ENCODE data around the gene PUS7. TPM values are rescaled to one million over a fixed set of nuclear protein-coding genes. Genes with fewer than 3 reads are reported as not detected.

The PUS7 gene
- total and polyA plus RNA-seq, 2 of the 8 experiments (the other 6 are each of a cell fraction or from before 2014, with no cell fraction given) = 18.9 to 65.2 TPM

GRCh38 chr7:105530126-105530525, 8.1 kb upstream of the PUS7 start:
- Histone ChIP-seq H3K4me3 (ENCODE audit: extremely low read depth in 1 of 4, insufficient read depth in 2 of 4, low read depth in 3 of 4, low read length in 4 of 4) (no peak overlapping the region), H2BK5ac (ENCODE audit: low read depth, low read length) (no peak overlapping the region), H3K14ac (ENCODE audit: insufficient read length) (no peak overlapping the region), H4K91ac (replicated peaks; ENCODE audit: insufficient read length, low read length) (no peak overlapping the region), H3K27me3 (replicated peaks in 1 of 4; ENCODE audit: control insufficient read depth in 3 of 4, extremely low read depth in 1 of 4, insufficient read depth in 3 of 4, low read length in 3 of 4) (no peaks in the 10 kb centered on the region), H2AFZ (ENCODE audit: low read length) (no peak overlapping the region), H4K8ac (ENCODE audit: extremely low read depth, insufficient read depth, low read length) (no peak overlapping the region), H3K9me3 (ENCODE audit: insufficient read depth in 2 of 2, low read depth in 1 of 2, low read length in 1 of 2) (no peaks in the 10 kb centered on the region), H2BK20ac (ENCODE audit: low read length) (no peak overlapping the region), H3K79me2 (ENCODE audit: control insufficient read depth in 1 of 2, insufficient read depth in 2 of 2, low read length in 2 of 2) (peaks cover 0 to 12% of the 10 kb centered on the region in 2 experiments; a peak in 1 of 4 replicates), H3K36me3 (ENCODE audit: control insufficient read depth in 2 of 4, insufficient read depth in 4 of 4, low read length in 3 of 4) (no peaks in the 10 kb centered on the region; a peak in 1 of 8 replicates), H3K27ac (ENCODE audit: low read depth, low read length) (no peak overlapping the region), H3K4me1 (replicated peaks in 1 of 4; ENCODE audit: control insufficient read depth in 3 of 4, insufficient read depth in 4 of 4, low read length in 3 of 4) (peaks cover 0 to 4% (median 0%) of the 10 kb centered on the region in 4 experiments; a peak in 2 of 7 replicates), H2BK15ac (ENCODE audit: low read length) (no peak overlapping the region), H4K5ac (ENCODE audit: insufficient read length, low read depth, low read length) (no peak overlapping the region), H3K18ac (ENCODE audit: extremely low read depth, low read length) (no peak overlapping the region), H2BK120ac (replicated peaks; ENCODE audit: low read depth, low read length) (no peak overlapping the region), H4K20me1 (replicated peaks in 1 of 2; ENCODE audit: control insufficient read depth in 1 of 2, insufficient read depth in 2 of 2, low read length in 2 of 2) (no peaks in the 10 kb centered on the region), H3K23ac (ENCODE audit: insufficient read length) (no peak overlapping the region), H3K9ac (replicated peaks in 1 of 4; ENCODE audit: extremely low read depth in 1 of 4, low read depth in 3 of 4, low read length in 3 of 4) (no peak overlapping the region), H3K56ac (replicated peaks; ENCODE audit: insufficient read length, low read depth, low read length) (no peak overlapping the region), H3K79me1 (ENCODE audit: low read depth, low read length) (no peaks in the 10 kb centered on the region), H3K4ac (replicated peaks; ENCODE audit: insufficient read length, low read depth, low read length) (no peak overlapping the region), H3K23me2 (ENCODE audit: low read depth, low read length) (peaks cover 7% of the 10 kb centered on the region; the same call in 1 of the 2 replicates), H3K4me2 (ENCODE audit: insufficient read depth in 1 of 2, low read depth in 2 of 2, low read length in 2 of 2) (no peak overlapping the region), H2BK12ac (ENCODE audit: low read depth, low read length) (no peak overlapping the region), H2AK5ac (ENCODE audit: low read depth, low read length) (no peak overlapping the region)
- ChIA-PET CTCF (ENCODE audit: partially characterized antibody) (interaction anchor here (0.9 to 3.6 kb wide), 4 partner anchors 10 to 541 kb away, joined by 3 to 35 read pairs (median 3); no protein-coding TSS in a partner anchor), POLR2A (ENCODE audit: partially characterized antibody) (interaction anchor here (0.5 to 6.0 kb wide), 2 partner anchors 9 to 514 kb away, joined by 3 to 77 read pairs; partner anchors contain the start of gene PUS7)
- no peak for TF ChIP-seq CEBPB (IDR thresholded peaks at IDR 0.05; ENCODE audit: low read depth, low read length)
- no peak for TF ChIP-seq POLR2A (IDR thresholded peaks at IDR 0.05; ENCODE audit: control extremely low read depth in 1 of 2, low read depth in 2 of 2, low read length in 2 of 2)
- TF ChIP-seq GTF2F1 (IDR thresholded peaks at IDR 0.05; ENCODE audit: borderline replicate concordance, low read depth, low read length) = no peak
- WGBS, 2 experiments (ENCODE audit: extremely low coverage in 1 of 2, insufficient coverage in 1 of 2, insufficient read length in 1 of 2, insufficient replicate concordance in 2 of 2, low coverage in 1 of 2, low lambda C conversion rate in 2 of 2, missing lambda C conversion rate in 1 of 2) = 94% methylated on average over 10 of the region's 10 CpGs; no CpG with 5 or more reads in 1 of the 2 experiments
- FAIRE-seq = no peak
- DNase-seq (ENCODE audit: low read depth in 1 of 2, low spot score in 2 of 2) = no peak
